GM18867 (cell line): ENCODE data around the gene RHBDF1.

ENCODE experiments used
- ATAC-seq: cut with Tn5 transposase; IDR thresholded peaks from one replicate; pipeline ENCODE4 v1.9.1; 2021; ENCODE audit warnings: mild to moderate bottlenecking, moderate library complexity; ENCODE audit not compliant: unreplicated experiment

RHBDF1 gene

GRCh38 chr16:96935-97381 lies 24.5 kb upstream of the RHBDF1 start:
- peak; percentile 66 for ATAC-seq

- no peak for ATAC-seq
Observed at GRCh38 chr16:94918-95265, 22.5 kb upstream of the RHBDF1 start.

GRCh38 chr16:92431-93339 lies 20.3 kb upstream of the RHBDF1 start:
- no peak for ATAC-seq

- no peak for ATAC-seq
Observed at GRCh38 chr16:91484-91883, 19.1 kb upstream of the RHBDF1 start.

GRCh38 chr16:89391-90302 lies 17.2 kb upstream of the RHBDF1 start:
- ATAC-seq: no peak

GRCh38 chr16:88613-89012 lies 16.2 kb upstream of the RHBDF1 start:
- ATAC-seq: no peak

GRCh38 chr16:86483-86952 lies 14.1 kb upstream of the RHBDF1 start:
- no peak for ATAC-seq

GRCh38 chr16:85865-86264 lies 13.4 kb upstream of the RHBDF1 start:
- ATAC-seq: no peak

GRCh38 chr16:85407-85782 lies 13.0 kb upstream of the RHBDF1 start:
- ATAC-seq: no peak

- peak; percentile 52 for ATAC-seq
Observed at GRCh38 chr16:84718-85406, 12.4 kb upstream of the RHBDF1 start.

GRCh38 chr16:83781-84615 lies 11.6 kb upstream of the RHBDF1 start:
- ATAC-seq: no peak

GRCh38 chr16:83060-83603 lies 10.7 kb upstream of the RHBDF1 start:
- no peak for ATAC-seq

GRCh38 chr16:79151-80054 lies 7.0 kb upstream of the RHBDF1 start:
- ATAC-seq: no peak

- peak; percentile 18 for ATAC-seq
Observed at GRCh38 chr16:78444-79150, 6.2 kb upstream of the RHBDF1 start.

- ATAC-seq: peak; percentile 70
Observed at GRCh38 chr16:77807-78443, 5.5 kb upstream of the RHBDF1 start, which contains the start of gene MPG. Gene MPG (plus strand): TSS chr16:78225. CDS start chr16:78310, 85 bp downstream.

GRCh38 chr16:77273-77806 lies 4.9 kb upstream of the RHBDF1 start:
- peak; percentile 19 for ATAC-seq

- ATAC-seq: no peak
Observed at GRCh38 chr16:76535-77272, 4.3 kb upstream of the RHBDF1 start.
